Esophagus squamous epithelium (tissue), 5 donors: ENCODE data around the gene RTTN. TPM values are rescaled to one million over a fixed set of nuclear protein-coding genes. Genes with fewer than 3 reads are reported as not detected.

ENCODE experiments used
- DNase-seq: peaks from one replicate; lab custom pipeline; 2025; lab: John Stamatoyannopoulos, UW
- H3K27ac ChIP-seq, 4 donors: fragments of 200-600 bp; sonication (generic); one replicate each; pipeline ENCODE4 v1.5.1; 2016 to 2019; ENCODE audit warnings: mild to moderate bottlenecking in 1 of 4
- H3K27me3 ChIP-seq, 4 donors: fragments of 200-600 bp; sonication (generic); 1 replicate in 3 of 4; 2 replicates in 1 of 4; pipeline versions ENCODE4 v1.5.1 to v1.6.0; 2017 to 2021; ENCODE audit warnings: antibody characterized with exemption in 1 of 4
- H3K36me3 ChIP-seq, 3 donors: fragments of 200-600 bp; sonication (generic); one replicate each; pipeline ENCODE4 v1.5.1; 2016 to 2019
- H3K4me1 ChIP-seq, 3 donors: fragments of 200-600 bp; sonication (generic); one replicate each; pipeline ENCODE4 v1.5.1; 2017 to 2019
- H3K4me3 ChIP-seq, 4 donors: fragments of 200-600 bp; sonication (generic); 1 replicate in 3 of 4; 2 replicates in 1 of 4; pipeline ENCODE4 v1.5.1; 2016 to 2019; ENCODE audit warnings: mild to moderate bottlenecking in 2 of 4, moderate library complexity in 1 of 4
- H3K9me3 ChIP-seq, 3 donors: fragments of 200-600 bp; sonication (generic); one replicate each; pipeline ENCODE4 v1.5.1; 2016 to 2019
- POLR2A ChIP-seq, 4 donors: fragments of 450-650 bp; IDR thresholded peaks; one replicate each; pipeline ENCODE4 v1.6.1; 2017; ENCODE audit warnings: antibody characterized with exemption in 4 of 4, mild to moderate bottlenecking in 4 of 4, moderate library complexity in 3 of 4
- WGBS, 2 donors: methylation state at CpG; one replicate each; pipeline ENCODE4 v1.1.5; 2018; 5-methylcytosine and 5-hydroxymethylcytosine counted together
- intact Hi-C: fragments of 100-400 bp; cut with DNase I; formaldehyde crosslinking; loops from one replicate; pipeline ENCODE4 v1.15.0; 2022
- total RNA-seq, 4 donors: library from RNA; depleted of rRNA; stranded (reverse); fragments of >200 nt; gene quantifications; one replicate each; pipeline ENCODE4 v1.1.0, GENCODE V29; 2016
- TF ChIP-seq, protein P1 (sequence below), 6 experiments: fragments of 450-650 bp in 4 of 6; fragments of 200-600 bp in 2 of 6; sonication (generic) in 2 of 6; IDR thresholded peaks; one replicate each; pipeline ENCODE4 v1.5.1; 2016 to 2019; ENCODE audit warnings: antibody characterized with exemption in 6 of 6, mild to moderate bottlenecking in 4 of 6, moderate library complexity in 4 of 6
- donor health status: DM: yes; HTN: yes; CAD: no.

The RTTN gene
- total RNA-seq, 4 donors from 2014 or later: 4.1 to 14.4 (median 9.2) TPM

DNA sequence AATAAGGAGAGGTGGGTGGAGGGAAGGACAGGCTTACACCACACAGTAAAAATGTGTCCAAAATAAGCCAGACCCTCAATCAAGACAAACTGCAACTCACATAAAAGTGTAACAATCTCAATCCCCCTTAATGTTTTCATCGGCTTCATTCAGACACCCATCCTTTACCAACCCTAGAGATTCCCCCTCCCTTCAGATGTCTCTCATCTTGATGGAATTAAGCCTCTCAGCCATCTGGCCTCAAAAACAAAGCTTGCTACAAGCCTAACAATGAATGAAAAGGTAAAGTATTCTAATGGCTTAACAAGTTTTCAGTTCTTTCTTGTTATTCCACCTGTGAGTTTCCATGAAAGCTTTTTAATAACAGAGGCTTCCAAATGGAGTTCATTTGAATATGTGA, 5.2 kb downstream of the RTTN start:
- WGBS, 2 donors: 0 to 47% methylated on average over 1 of the region's 1 CpG
- no peak for TF ChIP-seq POLR2A (IDR thresholded peaks at IDR 0.05)
- TF ChIP-seq, protein P1, sequence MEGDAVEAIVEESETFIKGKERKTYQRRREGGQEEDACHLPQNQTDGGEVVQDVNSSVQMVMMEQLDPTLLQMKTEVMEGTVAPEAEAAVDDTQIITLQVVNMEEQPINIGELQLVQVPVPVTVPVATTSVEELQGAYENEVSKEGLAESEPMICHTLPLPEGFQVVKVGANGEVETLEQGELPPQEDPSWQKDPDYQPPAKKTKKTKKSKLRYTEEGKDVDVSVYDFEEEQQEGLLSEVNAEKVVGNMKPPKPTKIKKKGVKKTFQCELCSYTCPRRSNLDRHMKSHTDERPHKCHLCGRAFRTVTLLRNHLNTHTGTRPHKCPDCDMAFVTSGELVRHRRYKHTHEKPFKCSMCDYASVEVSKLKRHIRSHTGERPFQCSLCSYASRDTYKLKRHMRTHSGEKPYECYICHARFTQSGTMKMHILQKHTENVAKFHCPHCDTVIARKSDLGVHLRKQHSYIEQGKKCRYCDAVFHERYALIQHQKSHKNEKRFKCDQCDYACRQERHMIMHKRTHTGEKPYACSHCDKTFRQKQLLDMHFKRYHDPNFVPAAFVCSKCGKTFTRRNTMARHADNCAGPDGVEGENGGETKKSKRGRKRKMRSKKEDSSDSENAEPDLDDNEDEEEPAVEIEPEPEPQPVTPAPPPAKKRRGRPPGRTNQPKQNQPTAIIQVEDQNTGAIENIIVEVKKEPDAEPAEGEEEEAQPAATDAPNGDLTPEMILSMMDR (IDR thresholded peaks at IDR 0.05): no peak
- H3K36me3 ChIP-seq: peaks cover 0 to 71% (median 0%) of the 10 kb centered on the region in 3 donors

DNA sequence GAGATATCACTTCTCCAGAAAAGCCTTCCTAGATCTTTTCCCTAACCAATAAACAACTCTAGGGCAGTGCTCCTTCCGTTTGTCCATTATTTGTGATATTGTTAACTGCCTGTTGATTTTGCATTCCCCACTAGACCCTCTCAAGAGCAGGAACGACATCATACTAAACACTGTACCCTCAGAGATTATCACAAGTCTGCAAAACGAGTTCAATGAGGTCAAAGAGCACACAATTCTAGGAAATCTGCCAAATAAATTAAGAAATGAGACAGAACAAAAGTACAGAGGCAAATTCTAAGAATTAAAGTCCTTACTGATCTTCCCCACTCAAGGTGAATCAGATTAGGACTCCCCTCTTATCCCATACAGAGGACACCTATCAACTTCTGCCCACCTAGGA, 7.6 kb downstream of the RTTN start:
- TF ChIP-seq, protein P1 (IDR thresholded peaks at IDR 0.05): no peak
- no peak for TF ChIP-seq POLR2A (IDR thresholded peaks at IDR 0.05)
- Histone ChIP-seq H3K4me3 (no peak overlapping the region), H3K9me3 (no peaks in the 10 kb centered on the region), H3K27ac (no peak overlapping the region), H3K27me3 (no peaks in the 10 kb centered on the region), H3K36me3 (peaks cover 0 to 86% (median 0%) of the 10 kb centered on the region in 3 donors), H3K4me1 (no peaks in the 10 kb centered on the region)
- 44 to 54% methylated on average over 2 to 3 of the region's 3 CpGs for WGBS, 2 donors
- intact Hi-C loops: loop anchor here (5.0 kb wide), 1 partner anchor 234 kb away; no protein-coding TSS in a partner anchor
- no peak for DNase-seq

More for the DNA sequence above, 5.2 kb downstream of the RTTN start:
- Histone ChIP-seq H3K4me3 (no peak overlapping the region), H3K27me3 (no peaks in the 10 kb centered on the region), H3K27ac (no peak overlapping the region), H3K4me1 (peaks cover 0 to 14% (median 6%) of the 10 kb centered on the region in 3 donors), H3K9me3 (no peaks in the 10 kb centered on the region)
- intact Hi-C loops: loop anchor here (10.0 kb wide), 1 partner anchor 95 kb away; no protein-coding TSS in a partner anchor
- DNase-seq: no peak

DNA sequence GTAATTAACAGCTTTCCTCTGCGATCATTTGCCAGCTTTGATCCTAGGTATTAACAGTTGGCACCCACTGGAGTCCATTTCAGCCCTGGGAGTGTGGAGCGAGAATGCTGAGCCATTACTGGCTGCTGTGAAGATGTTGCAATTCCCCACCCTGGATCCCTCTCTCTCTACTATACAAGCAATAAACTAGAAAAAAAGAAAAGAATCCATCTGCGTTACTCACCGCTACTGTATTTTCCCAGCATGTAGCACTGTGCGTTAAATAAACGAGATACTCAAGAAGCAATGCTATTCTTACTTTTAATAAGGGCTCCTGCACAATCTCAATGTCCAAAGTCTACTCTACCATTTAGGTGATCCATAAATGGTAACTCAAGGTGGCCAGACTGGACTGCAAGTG, 8.5 kb downstream of the RTTN start:
- Histone ChIP-seq H3K27me3 (no peaks in the 10 kb centered on the region), H3K27ac (no peak overlapping the region), H3K9me3 (no peaks in the 10 kb centered on the region), H3K36me3 (peaks cover 0 to 86% (median 0%) of the 10 kb centered on the region in 3 donors), H3K4me3 (no peak overlapping the region), H3K4me1 (no peaks in the 10 kb centered on the region)
- intact Hi-C loops: loop anchor here (5.0 kb wide), 1 partner anchor 235 kb away; no protein-coding TSS in a partner anchor
- no peak for DNase-seq
- TF ChIP-seq, protein P1 (IDR thresholded peaks at IDR 0.05): no peak
- no peak for TF ChIP-seq POLR2A (IDR thresholded peaks at IDR 0.05)
- WGBS, 2 donors: 91 to 94% methylated on average over 6 of the region's 6 CpGs

DNA sequence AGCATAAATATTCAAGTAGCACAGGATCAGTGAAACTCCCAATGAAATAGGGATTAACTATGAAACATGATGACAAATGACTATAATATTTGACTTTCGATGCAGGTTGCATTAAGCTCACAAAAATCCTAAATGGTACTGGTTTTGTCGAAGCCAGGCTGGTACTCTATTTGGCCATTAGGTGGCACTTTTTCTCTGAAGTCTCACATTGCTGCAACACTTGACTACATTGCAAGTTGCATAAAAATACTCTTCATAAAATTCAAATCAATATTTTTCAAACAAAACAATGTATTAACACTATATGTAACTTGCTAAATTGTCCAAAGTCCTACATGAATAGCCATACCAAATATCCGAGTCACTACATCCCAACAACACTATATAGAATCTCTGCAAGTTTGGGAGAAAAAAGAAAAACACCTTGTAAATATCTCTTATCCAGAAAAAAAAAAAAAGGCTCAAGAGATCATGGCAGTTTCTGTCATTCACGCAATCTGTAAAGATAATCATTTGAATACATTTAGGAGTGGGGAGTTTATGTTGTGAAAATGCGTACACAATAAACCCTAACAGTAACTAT, 9.5 kb downstream of the RTTN start:
- Histone ChIP-seq H3K36me3 (peaks cover 0 to 91% (median 3%) of the 10 kb centered on the region in 3 donors), H3K4me1 (no peaks in the 10 kb centered on the region), H3K4me3 (no peak overlapping the region), H3K27me3 (no peaks in the 10 kb centered on the region), H3K27ac (no peak overlapping the region), H3K9me3 (no peaks in the 10 kb centered on the region)
- TF ChIP-seq POLR2A (IDR thresholded peaks at IDR 0.05): no peak
- TF ChIP-seq, protein P1 (IDR thresholded peaks at IDR 0.05): peak; percentile 40 to 82 (median 70)
- intact Hi-C loops: loop anchor here (5.0 kb wide), 1 partner anchor 236 kb away; no protein-coding TSS in a partner anchor
- WGBS, 2 donors: 62 to 68% methylated on average over 5 of the region's 5 CpGs
- DNase-seq: no peak

DNA sequence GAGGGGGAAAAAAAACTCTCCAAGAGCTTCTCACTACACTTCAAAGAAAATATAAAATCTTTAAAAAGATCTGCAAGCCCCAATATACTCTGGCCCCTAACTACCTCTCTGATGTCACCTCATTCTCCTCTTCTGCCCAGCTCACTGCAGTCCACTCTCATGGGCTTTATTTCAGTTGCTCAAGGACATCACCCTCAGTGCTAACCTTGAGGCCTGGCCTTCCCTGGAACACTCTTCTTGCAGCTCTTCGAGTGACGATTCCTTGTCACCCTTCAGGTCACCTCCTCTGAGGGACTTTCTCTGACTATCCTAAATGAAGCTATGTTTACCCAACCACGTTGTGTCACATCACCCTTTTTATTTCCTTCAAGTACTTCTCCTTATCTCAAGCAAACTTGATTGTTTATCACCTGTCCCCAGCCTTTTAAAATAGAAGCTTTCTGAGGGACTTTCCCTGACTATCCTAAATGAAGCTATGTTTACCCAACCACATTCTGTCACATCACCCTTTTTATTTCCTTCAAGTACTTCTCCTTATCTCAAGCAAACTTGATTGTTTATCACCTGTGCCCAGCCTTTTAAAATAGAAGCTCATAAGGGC, 10.4 kb downstream of the RTTN start:
- intact Hi-C loops: loop anchor here (5.0 kb wide), 1 partner anchor 237 kb away; no protein-coding TSS in a partner anchor
- Histone ChIP-seq H3K9me3 (no peaks in the 10 kb centered on the region), H3K27me3 (no peaks in the 10 kb centered on the region), H3K36me3 (peaks cover 0 to 91% (median 3%) of the 10 kb centered on the region in 3 donors), H3K4me3 (no peak overlapping the region), H3K27ac (no peak overlapping the region), H3K4me1 (no peaks in the 10 kb centered on the region)
- WGBS, 2 donors: 73 to 76% methylated on average over 3 of the region's 3 CpGs
- DNase-seq: no peak
- TF ChIP-seq POLR2A (IDR thresholded peaks at IDR 0.05): no peak
- TF ChIP-seq, protein P1 (IDR thresholded peaks at IDR 0.05): no peak
